Neural progenitor cell (in vitro differentiated cells): ENCODE data around the gene CALHM5. TPM values are rescaled to one million over a fixed set of nuclear protein-coding genes. Genes with fewer than 3 reads are reported as not detected.

ENCODE experiments used
- DNase-seq: peaks from one replicate; pipeline ENCODE4 v3.0.0-alpha.2; 2016; ENCODE audit warnings: low spot score
- H2AFZ ChIP-seq: fragments of 200-600 bp; sonication (generic); replicated peaks from 2 replicates; pipeline ENCODE4 v1.6.1; 2016; ENCODE audit warnings: antibody characterized with exemption
- H3F3A ChIP-seq: fragments of 200-600 bp; sonication (generic); 2 replicates; pipeline ENCODE4 v1.6.1; 2016; ENCODE audit warnings: antibody characterized with exemption, low read depth
- H3K27ac ChIP-seq: fragments of 200-600 bp; sonication (generic); 2 replicates; pipeline ENCODE4 v1.5.1; 2016; ENCODE audit warnings: mild to moderate bottlenecking
- H3K27me3 ChIP-seq: fragments of 200-600 bp; sonication (generic); 2 replicates; pipeline ENCODE4 v1.6.1; 2016; ENCODE audit warnings: mild to moderate bottlenecking, moderate library complexity
- H3K36me3 ChIP-seq: fragments of 200-600 bp; sonication (generic); 2 replicates; pipeline ENCODE4 v1.5.1; 2016
- H3K4me1 ChIP-seq: fragments of 200-600 bp; sonication (generic); 2 replicates; pipeline ENCODE4 v1.6.1; 2016; ENCODE audit warnings: mixed run types
- H3K4me2 ChIP-seq: fragments of 200-600 bp; sonication (generic); 2 replicates; pipeline ENCODE4 v1.6.1; 2016
- H3K4me3 ChIP-seq: fragments of 200-600 bp; sonication (generic); 2 replicates; pipeline ENCODE4 v1.5.1; 2016
- H3K79me2 ChIP-seq: fragments of 200-600 bp; sonication (generic); 2 replicates; pipeline ENCODE4 v1.6.1; 2016; ENCODE audit warnings: low read depth
- H3K9ac ChIP-seq: fragments of 200-600 bp; sonication (generic); 2 replicates; pipeline ENCODE4 v1.6.1; 2016
- H3K9me3 ChIP-seq: fragments of 200-600 bp; sonication (generic); 2 replicates; pipeline ENCODE4 v1.5.1; 2016; ENCODE audit warnings: low read depth
- H4K20me1 ChIP-seq: fragments of 200-600 bp; sonication (generic); 2 replicates; pipeline ENCODE4 v1.6.1; 2016; ENCODE audit warnings: low read depth
- H3K27ac Mint-ChIP-seq: 3 replicates; pipeline ENCODE4 v1.8.0; 2021; ENCODE audit warnings: mixed read lengths
- H3K27me3 Mint-ChIP-seq: 2 replicates; pipeline ENCODE4 v1.8.0; 2022; ENCODE audit warnings: low read depth, mild to moderate bottlenecking, inconsistent platforms, moderate library complexity, mixed read lengths; ENCODE audit not compliant: insufficient read depth
- H3K36me3 Mint-ChIP-seq: 3 replicates; pipeline ENCODE4 v1.8.0; 2021; ENCODE audit warnings: mixed read lengths
- H3K4me1 Mint-ChIP-seq: 3 replicates; pipeline ENCODE4 v1.8.0; 2021; ENCODE audit warnings: mixed read lengths
- H3K4me3 Mint-ChIP-seq: 3 replicates; pipeline ENCODE4 v1.8.0; 2021; ENCODE audit warnings: mild to moderate bottlenecking, moderate library complexity, mixed read lengths
- H3K9me3 Mint-ChIP-seq: 3 replicates; pipeline ENCODE4 v1.8.0; 2020; ENCODE audit warnings: mixed read lengths
- EZH2 ChIP-seq: fragments of 200-600 bp; sonication (generic); IDR thresholded peaks from 2 replicates; pipeline ENCODE4 v1.6.1; 2017; ENCODE audit warnings: antibody characterized with exemption, mild to moderate bottlenecking, moderate library complexity
- EZH2phosphoT487 ChIP-seq: fragments of 200-600 bp; sonication (generic); IDR thresholded peaks from 2 replicates; pipeline ENCODE4 v1.6.1; 2017; ENCODE audit warnings: antibody characterized with exemption
- total RNA-seq: library from RNA; depleted of rRNA; stranded (reverse); fragments of >200 nt; gene quantifications from 2 replicates; pipeline ENCODE4 v1.2.3, GENCODE V29; 2015; ENCODE audit warnings: low replicate concordance
- TF ChIP-seq, protein P1 (sequence below): fragments of 200-600 bp; sonication (generic); IDR thresholded peaks from 2 replicates; pipeline ENCODE4 v1.5.1; 2017; ENCODE audit warnings: antibody characterized with exemption, mild to moderate bottlenecking

CALHM5 gene
- total RNA-seq, 1 donor from 2014 or later = 0.07 TPM

DNA sequence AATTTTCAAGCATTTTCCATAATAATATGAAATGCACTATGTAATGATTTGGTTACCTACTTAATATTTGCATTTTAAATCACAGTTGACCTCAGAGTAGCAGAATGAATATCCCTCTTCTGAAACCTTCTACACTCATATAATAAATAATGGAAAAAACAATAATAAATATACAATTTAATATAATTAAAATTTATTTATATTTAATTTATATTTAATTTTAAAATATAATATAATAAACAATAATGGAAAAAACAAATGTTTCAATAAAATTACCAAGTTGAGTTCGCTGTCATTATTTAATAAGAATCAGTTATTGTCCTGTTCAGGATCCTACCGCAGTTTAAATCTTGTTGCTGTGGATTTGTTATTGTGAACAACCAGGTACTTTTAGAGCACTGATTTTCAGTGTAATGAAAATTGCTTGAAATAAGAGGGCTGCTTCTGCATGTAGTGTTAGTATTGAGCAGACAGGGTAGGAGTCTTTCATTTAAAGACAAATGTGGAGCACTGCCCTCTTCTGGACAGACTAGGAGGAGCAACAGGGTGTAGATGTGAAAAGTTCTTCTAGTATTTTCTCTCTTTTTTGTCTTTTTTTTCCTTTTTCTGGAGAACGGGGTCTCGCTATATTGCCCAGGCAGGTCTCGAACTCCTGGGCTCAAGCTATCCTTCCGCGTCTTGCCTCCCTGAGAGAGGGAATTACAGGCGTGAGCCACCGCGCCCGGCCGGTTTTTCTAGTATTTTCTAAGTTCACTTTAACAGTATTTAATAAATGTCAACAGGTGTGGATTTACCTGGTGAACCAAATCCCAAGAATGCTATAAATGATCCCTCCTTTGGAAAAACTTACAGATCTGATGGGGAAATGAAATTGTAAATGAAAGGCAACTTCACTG is 20.5 kb downstream of the CALHM5 start:
- no peak overlapping the region for H3K27ac Mint-ChIP-seq
- H3K4me1 ChIP-seq = peaks cover 32% of the 10 kb centered on the region
- no peaks in the 10 kb centered on the region for H3K36me3 Mint-ChIP-seq
- H3K9me3 ChIP-seq = no peaks in the 10 kb centered on the region
- peaks cover 27% of the 10 kb centered on the region for H3F3A ChIP-seq
- peak; percentile 77 for DNase-seq
- peaks cover 48% of the 10 kb centered on the region for H3K4me1 Mint-ChIP-seq
- no peaks in the 10 kb centered on the region for H3K27me3 ChIP-seq
- no peaks in the 10 kb centered on the region for H3K36me3 ChIP-seq
- no peak overlapping the region for H3K4me3 Mint-ChIP-seq
- H2AFZ ChIP-seq = no peak overlapping the region
- no peak overlapping the region for H3K27ac ChIP-seq
- TF ChIP-seq, protein P1, sequence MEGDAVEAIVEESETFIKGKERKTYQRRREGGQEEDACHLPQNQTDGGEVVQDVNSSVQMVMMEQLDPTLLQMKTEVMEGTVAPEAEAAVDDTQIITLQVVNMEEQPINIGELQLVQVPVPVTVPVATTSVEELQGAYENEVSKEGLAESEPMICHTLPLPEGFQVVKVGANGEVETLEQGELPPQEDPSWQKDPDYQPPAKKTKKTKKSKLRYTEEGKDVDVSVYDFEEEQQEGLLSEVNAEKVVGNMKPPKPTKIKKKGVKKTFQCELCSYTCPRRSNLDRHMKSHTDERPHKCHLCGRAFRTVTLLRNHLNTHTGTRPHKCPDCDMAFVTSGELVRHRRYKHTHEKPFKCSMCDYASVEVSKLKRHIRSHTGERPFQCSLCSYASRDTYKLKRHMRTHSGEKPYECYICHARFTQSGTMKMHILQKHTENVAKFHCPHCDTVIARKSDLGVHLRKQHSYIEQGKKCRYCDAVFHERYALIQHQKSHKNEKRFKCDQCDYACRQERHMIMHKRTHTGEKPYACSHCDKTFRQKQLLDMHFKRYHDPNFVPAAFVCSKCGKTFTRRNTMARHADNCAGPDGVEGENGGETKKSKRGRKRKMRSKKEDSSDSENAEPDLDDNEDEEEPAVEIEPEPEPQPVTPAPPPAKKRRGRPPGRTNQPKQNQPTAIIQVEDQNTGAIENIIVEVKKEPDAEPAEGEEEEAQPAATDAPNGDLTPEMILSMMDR = peak; percentile 83
- no peak for TF ChIP-seq EZH2
- H4K20me1 ChIP-seq = no peaks in the 10 kb centered on the region
- H3K27me3 Mint-ChIP-seq = peaks cover 3% of the 10 kb centered on the region
- H3K9ac ChIP-seq = no peak overlapping the region
- no peaks in the 10 kb centered on the region for H3K9me3 Mint-ChIP-seq
- no peak overlapping the region for H3K4me2 ChIP-seq
- no peak overlapping the region for H3K4me3 ChIP-seq
- no peaks in the 10 kb centered on the region for H3K79me2 ChIP-seq

DNA sequence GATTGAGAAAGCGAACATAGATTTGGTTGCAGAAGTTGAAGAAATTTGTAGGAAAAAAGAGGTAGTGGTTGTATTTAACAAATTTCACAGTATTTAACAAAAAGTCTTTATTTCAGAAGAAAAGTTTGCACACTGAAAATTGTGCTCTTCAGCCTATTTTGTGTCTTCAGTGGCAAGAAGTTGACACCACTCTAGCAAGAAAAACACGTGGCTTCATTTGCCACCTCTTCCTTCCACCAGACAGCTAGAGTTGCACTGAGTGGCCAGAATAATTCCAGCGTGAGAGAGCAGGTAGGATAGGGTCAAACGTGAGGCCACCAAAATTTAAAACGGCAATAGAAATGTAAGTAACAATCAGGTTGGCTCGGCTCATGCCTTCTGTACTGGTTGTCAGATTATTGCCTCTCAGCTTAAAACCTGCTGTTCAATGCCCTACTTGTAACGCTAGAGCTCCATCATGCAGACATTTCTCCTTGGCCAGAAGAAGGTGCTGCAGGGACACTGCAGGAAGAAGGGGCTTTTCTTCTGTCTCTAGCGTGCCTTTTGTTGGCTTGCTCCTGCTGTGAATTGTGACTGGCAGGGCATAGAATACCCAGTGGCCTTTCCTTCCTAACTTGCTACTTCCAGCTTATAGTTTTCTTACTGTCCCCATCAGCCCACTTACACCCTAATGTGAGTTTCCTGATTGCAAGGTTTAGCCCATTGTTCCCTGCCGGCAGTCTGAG is 22.0 kb downstream of the CALHM5 start:
- TF ChIP-seq, protein P1 = peak; percentile 26
- no peak for TF ChIP-seq EZH2phosphoT487
- peak overlapping the region; percentile 96 for H3K27ac Mint-ChIP-seq
- H3K4me3 Mint-ChIP-seq = peak overlapping the region; percentile 65
- Histone ChIP-seq H3K36me3 (no peaks in the 10 kb centered on the region), H3K9me3 (no peaks in the 10 kb centered on the region), H3K79me2 (no peaks in the 10 kb centered on the region), H4K20me1 (no peaks in the 10 kb centered on the region), H3F3A (peaks cover 27% of the 10 kb centered on the region), H3K4me2 (peak overlapping the region; percentile 30), H3K4me1 (peaks cover 30% of the 10 kb centered on the region), H2AFZ (peak overlapping the region; percentile 78), H3K27ac (no peak overlapping the region), H3K9ac (no peak overlapping the region), H3K27me3 (no peaks in the 10 kb centered on the region), H3K4me3 (no peak overlapping the region)
- no peaks in the 10 kb centered on the region for H3K9me3 Mint-ChIP-seq
- H3K4me1 Mint-ChIP-seq = peaks cover 48% of the 10 kb centered on the region
- peaks cover 3% of the 10 kb centered on the region for H3K27me3 Mint-ChIP-seq
- peak; percentile 69 for DNase-seq
- H3K36me3 Mint-ChIP-seq = no peaks in the 10 kb centered on the region

DNA sequence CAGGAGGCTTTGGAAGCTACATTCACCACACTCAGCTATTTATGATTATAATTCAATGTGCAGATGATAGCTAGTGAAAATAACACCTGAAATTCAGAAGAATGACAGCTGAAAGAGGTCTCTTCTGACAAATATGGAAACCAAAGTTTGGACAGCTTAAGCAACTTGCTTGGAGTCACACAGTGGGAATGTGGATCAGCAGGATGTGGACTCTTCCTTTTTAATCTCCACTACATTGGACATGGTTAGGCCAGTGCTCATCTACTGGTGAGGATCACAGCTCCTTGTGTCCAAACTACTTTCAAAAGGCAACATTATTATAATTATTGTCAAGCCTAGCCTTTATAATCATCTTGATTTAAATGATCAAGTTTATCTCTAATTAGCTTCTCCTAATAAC is 23.7 kb downstream of the CALHM5 start:
- Histone ChIP-seq H3K27me3 (no peaks in the 10 kb centered on the region), H3K79me2 (no peaks in the 10 kb centered on the region), H3K4me3 (no peak overlapping the region), H3F3A (peaks cover 27% of the 10 kb centered on the region), H3K36me3 (no peaks in the 10 kb centered on the region), H3K9ac (no peak overlapping the region), H3K4me1 (peaks cover 20% of the 10 kb centered on the region), H3K27ac (no peak overlapping the region), H4K20me1 (no peaks in the 10 kb centered on the region), H3K4me2 (no peak overlapping the region), H2AFZ (no peak overlapping the region), H3K9me3 (no peaks in the 10 kb centered on the region)
- no peak overlapping the region for H3K27ac Mint-ChIP-seq
- peaks cover 32% of the 10 kb centered on the region for H3K4me1 Mint-ChIP-seq
- TF ChIP-seq EZH2 (no peak), EZH2phosphoT487 (no peak)
- TF ChIP-seq, protein P1 = no peak
- peaks cover 3% of the 10 kb centered on the region for H3K27me3 Mint-ChIP-seq
- H3K9me3 Mint-ChIP-seq = no peaks in the 10 kb centered on the region
- no peak for DNase-seq
- no peak overlapping the region for H3K4me3 Mint-ChIP-seq
- no peaks in the 10 kb centered on the region for H3K36me3 Mint-ChIP-seq
